OCI-LY3 (cell line): ENCODE data around the gene LRRC63.

ENCODE experiments used
- CTCF ChIP-seq: fragments of 200-600, 300-600 bp; sonication (generic); IDR thresholded peaks from 2 replicates; pipeline ENCODE4 v1.5.1; 2014; ENCODE audit warnings: antibody characterized with exemption, low read length, low read depth
- EZH2phosphoT487 ChIP-seq: fragments of 200-600 bp; shearing (Covaris generic); IDR thresholded peaks from 2 replicates; pipeline ENCODE4 v1.6.1; 2018; ENCODE audit warnings: antibody characterized with exemption, mixed run types, low read depth

GRCh38 chr13:46182491-46182877 is 29.2 kb upstream of the LRRC63 start:
- TF ChIP-seq CTCF (no peak), EZH2phosphoT487 (no peak)
